Trophoblast cell (in vitro differentiated cells and primary cell): ENCODE results near the gene POPDC2.

Experiments
- DNase-seq, 2 donors: peaks; one replicate each; pipeline ENCODE4 v3.0.0-alpha.2; 2016
- H2AFZ ChIP-seq: 2 replicates; pipeline ENCODE4 v1.6.1; 2013; ENCODE audit warnings: low read length, moderate library complexity, mild to moderate bottlenecking; ENCODE audit not compliant: insufficient read depth, poor library complexity
- H2AK5ac ChIP-seq: 2 replicates; pipeline ENCODE4 v1.6.1; 2013; ENCODE audit warnings: mild to moderate bottlenecking, low read length
- H2BK120ac ChIP-seq: 2 replicates; pipeline ENCODE4 v1.6.1; 2013; ENCODE audit warnings: low read length, mild to moderate bottlenecking, moderate library complexity; ENCODE audit not compliant: insufficient read depth, poor library complexity
- H2BK12ac ChIP-seq: 2 replicates; pipeline ENCODE4 v1.6.1; 2013; ENCODE audit warnings: mild to moderate bottlenecking, low read length, moderate library complexity
- H2BK5ac ChIP-seq: 2 replicates; pipeline ENCODE4 v1.6.1; 2013; ENCODE audit warnings: low read length, low read depth, moderate library complexity, mild to moderate bottlenecking; ENCODE audit not compliant: poor library complexity
- H3K14ac ChIP-seq: 2 replicates; pipeline ENCODE4 v1.6.1; 2013; ENCODE audit warnings: mild to moderate bottlenecking, low read length
- H3K18ac ChIP-seq: 2 replicates; pipeline ENCODE4 v1.6.1; 2013; ENCODE audit warnings: mild to moderate bottlenecking, low read length
- H3K23ac ChIP-seq: 2 replicates; pipeline ENCODE4 v1.6.1; 2013; ENCODE audit warnings: low read length
- H3K27ac ChIP-seq: 2 replicates; pipeline ENCODE4 v1.5.1; 2013; ENCODE audit warnings: low read depth, mild to moderate bottlenecking, inconsistent platforms, low read length, moderate library complexity
- H3K27me3 ChIP-seq: 2 replicates; pipeline ENCODE4 v1.6.1; 2013; ENCODE audit warnings: inconsistent platforms, mild to moderate bottlenecking, low read length, moderate library complexity; ENCODE audit not compliant: insufficient read depth
- H3K36me3 ChIP-seq, 2 experiments: 1 replicate in 1 of 2; 2 replicates in 1 of 2; pipeline ENCODE4 v1.6.1; 2013; ENCODE audit warnings: low read length in 2 of 2, mild to moderate bottlenecking in 2 of 2, moderate library complexity in 1 of 2; ENCODE audit not compliant: insufficient read depth in 2 of 2, control insufficient read depth in 1 of 2
- H3K4ac ChIP-seq: 2 replicates; pipeline ENCODE4 v1.6.1; 2013; ENCODE audit warnings: low read depth, mild to moderate bottlenecking, low read length, moderate library complexity
- H3K4me1 ChIP-seq, 2 experiments: 1 replicate in 1 of 2; 2 replicates in 1 of 2; pipeline ENCODE4 v1.6.1; 2013; ENCODE audit warnings: low read length in 2 of 2, mild to moderate bottlenecking in 2 of 2, moderate library complexity in 1 of 2; ENCODE audit not compliant: insufficient read depth in 2 of 2, control insufficient read depth in 1 of 2
- H3K4me2 ChIP-seq: 2 replicates; pipeline ENCODE4 v1.6.1; 2013; ENCODE audit warnings: inconsistent platforms, mild to moderate bottlenecking, low read length, moderate library complexity
- H3K4me3 ChIP-seq: 2 replicates; pipeline ENCODE4 v1.5.1; 2013; ENCODE audit warnings: mild to moderate bottlenecking, low read depth, low read length, inconsistent platforms
- H3K79me1 ChIP-seq: one replicate; pipeline ENCODE4 v1.6.1; 2013; ENCODE audit warnings: low read length
- H3K79me2 ChIP-seq: 2 replicates; pipeline ENCODE4 v1.6.1; 2013; ENCODE audit warnings: low read length, mild to moderate bottlenecking; ENCODE audit not compliant: control insufficient read depth, insufficient read depth, poor library complexity
- H3K9ac ChIP-seq: 2 replicates; pipeline ENCODE4 v1.6.1; 2013; ENCODE audit warnings: mild to moderate bottlenecking, low read length
- H3K9me3 ChIP-seq: 2 replicates; pipeline ENCODE4 v1.6.1; 2013; ENCODE audit warnings: low read depth, mild to moderate bottlenecking, control low read depth, inconsistent platforms, low read length; ENCODE audit not compliant: insufficient read depth
- H4K12ac ChIP-seq: 2 replicates; pipeline ENCODE4 v1.6.1; 2013; ENCODE audit warnings: low read depth, mild to moderate bottlenecking, low read length, moderate library complexity
- H4K8ac ChIP-seq: 2 replicates; pipeline ENCODE4 v1.6.1; 2013; ENCODE audit warnings: low read depth, mild to moderate bottlenecking, low read length, moderate library complexity
- H4K91ac ChIP-seq: one replicate; pipeline ENCODE4 v1.6.1; 2013; ENCODE audit warnings: low read depth, mild to moderate bottlenecking, low read length, moderate library complexity
- WGBS: extraction: QIAGEN DNeasy Blood & Tissue Kit; methylation state at CpG from one replicate; pipeline ENCODE4 v1.1.7; 2013; ENCODE audit warnings: missing lambda C conversion rate; ENCODE audit not compliant: insufficient read length, insufficient coverage; ENCODE audit errors: extremely low coverage; 5-methylcytosine and 5-hydroxymethylcytosine counted together

Gene POPDC2

GRCh38 chr3:119594066-119594465, 66.3 kb downstream of the POPDC2 start:
- no peak overlapping the region for H2BK5ac ChIP-seq
- no peak overlapping the region for H4K12ac ChIP-seq
- no peak overlapping the region for H4K91ac ChIP-seq
- H3K79me2 ChIP-seq: no peaks in the 10 kb centered on the region
- no peak overlapping the region for H2AK5ac ChIP-seq
- H3K9ac ChIP-seq: no peak overlapping the region
- H3K4me3 ChIP-seq: no peak overlapping the region
- peak; percentile 77 to 94 for DNase-seq
- no peak overlapping the region for H3K27ac ChIP-seq
- H2AFZ ChIP-seq: no peak overlapping the region
- H3K4me2 ChIP-seq: no peak overlapping the region
- no peaks in the 10 kb centered on the region for H3K79me1 ChIP-seq
- no peak overlapping the region for H2BK12ac ChIP-seq
- H3K27me3 ChIP-seq: no peaks in the 10 kb centered on the region
- no peaks in the 10 kb centered on the region for H3K36me3 ChIP-seq
- peaks cover 4 to 7% of the 10 kb centered on the region in 2 experiments for H3K4me1 ChIP-seq
- no CpG with 5 or more reads among the region's 5 CpGs for WGBS
- no peak overlapping the region for H3K23ac ChIP-seq
- H3K9me3 ChIP-seq: no peaks in the 10 kb centered on the region
- H3K14ac ChIP-seq: no peak overlapping the region
- no peak overlapping the region for H3K18ac ChIP-seq
- H4K8ac ChIP-seq: no peak overlapping the region
- no peak overlapping the region for H3K4ac ChIP-seq
- H2BK120ac ChIP-seq: no peak overlapping the region

- Histone ChIP-seq H3K4me3 (no peak overlapping the region), H3K4ac (no peak overlapping the region), H2AFZ (no peak overlapping the region), H3K23ac (no peak overlapping the region), H3K14ac (no peak overlapping the region), H3K27me3 (no peaks in the 10 kb centered on the region), H2BK120ac (no peak overlapping the region), H3K79me1 (no peaks in the 10 kb centered on the region), H4K12ac (no peak overlapping the region), H3K79me2 (no peaks in the 10 kb centered on the region), H2BK5ac (no peak overlapping the region), H3K18ac (no peak overlapping the region), H3K4me1 (peaks cover 0 to 3% of the 10 kb centered on the region in 2 experiments), H2AK5ac (no peak overlapping the region), H3K36me3 (no peaks in the 10 kb centered on the region), H3K9ac (no peak overlapping the region), H3K4me2 (no peak overlapping the region), H4K8ac (no peak overlapping the region), H3K9me3 (no peaks in the 10 kb centered on the region), H2BK12ac (no peak overlapping the region), H4K91ac (no peak overlapping the region), H3K27ac (no peak overlapping the region)
- WGBS: no CpG with 5 or more reads among the region's 1 CpG
- DNase-seq: no peak
Observed at GRCh38 chr3:119592861-119593260, 67.5 kb downstream of the POPDC2 start.
